GM19351 (cell line): Measurements from ENCODE around the gene TOMT.
A peak's percentile ranks its signal among the peaks of the same experiment; 100 is the strongest.

Source experiments
- ATAC-seq: cut with Tn5 transposase; IDR thresholded peaks from one replicate; pipeline ENCODE4 v1.9.1; 2021; ENCODE audit warnings: mild to moderate bottlenecking, moderate library complexity; ENCODE audit not compliant: unreplicated experiment

Gene TOMT

DNA sequence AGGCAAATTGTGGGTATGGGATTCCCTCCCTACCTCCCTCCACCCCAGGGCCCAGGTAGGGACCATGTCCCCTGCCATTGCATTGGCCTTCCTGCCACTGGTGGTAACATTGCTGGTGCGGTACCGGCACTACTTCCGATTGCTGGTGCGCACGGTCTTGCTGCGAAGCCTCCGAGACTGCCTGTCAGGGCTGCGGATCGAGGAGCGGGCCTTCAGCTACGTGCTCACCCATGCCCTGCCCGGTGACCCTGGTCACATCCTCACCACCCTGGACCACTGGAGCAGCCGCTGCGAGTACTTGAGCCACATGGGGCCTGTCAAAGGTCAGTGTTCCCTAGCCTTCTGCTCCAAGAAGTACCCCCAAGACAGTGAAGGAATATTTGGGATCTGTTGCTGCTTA, at the start of gene TOMT:
Gene TOMT (plus strand): TSS at position 37 of the 400 bp plus-strand sequence. CDS start 28 bp downstream, at position 65.
- ATAC-seq: no peak

GRCh38 chr11:72058416-72059034, 47.2 kb upstream of the TOMT start:
- no peak for ATAC-seq

DNA sequence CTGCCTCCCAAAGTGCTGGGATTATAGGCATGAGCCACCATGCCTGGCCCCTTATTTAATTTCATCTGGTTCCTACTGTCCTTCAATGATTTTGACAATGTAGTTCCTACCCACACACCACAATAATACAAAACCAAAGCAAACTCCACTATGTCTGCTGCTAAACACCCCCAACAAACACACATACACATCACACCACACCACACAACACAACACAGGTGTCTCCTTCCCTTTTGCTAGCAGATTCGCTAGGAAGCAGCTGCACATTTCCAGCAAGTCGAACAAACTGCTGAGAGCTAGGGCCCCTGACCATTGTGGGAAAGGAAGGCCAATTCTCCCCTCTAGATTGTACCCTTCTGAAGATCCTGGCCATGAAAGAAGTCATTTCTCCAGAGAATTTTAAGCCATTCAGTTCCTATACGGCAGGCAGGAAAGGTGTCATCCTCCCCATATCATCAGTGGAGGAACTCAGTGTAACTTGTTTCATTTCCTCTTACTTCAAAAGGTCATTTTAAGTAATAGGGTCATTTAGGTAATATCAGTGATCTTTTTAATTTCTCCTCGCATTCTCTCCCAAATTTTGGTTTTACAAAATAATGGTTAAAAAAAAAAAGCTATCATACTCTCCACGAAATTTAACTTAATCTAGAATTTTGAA, 43.9 kb upstream of the TOMT start:
- ATAC-seq: no peak

GRCh38 chr11:72066855-72067254, 38.9 kb upstream of the TOMT start:
- no peak for ATAC-seq

DNA sequence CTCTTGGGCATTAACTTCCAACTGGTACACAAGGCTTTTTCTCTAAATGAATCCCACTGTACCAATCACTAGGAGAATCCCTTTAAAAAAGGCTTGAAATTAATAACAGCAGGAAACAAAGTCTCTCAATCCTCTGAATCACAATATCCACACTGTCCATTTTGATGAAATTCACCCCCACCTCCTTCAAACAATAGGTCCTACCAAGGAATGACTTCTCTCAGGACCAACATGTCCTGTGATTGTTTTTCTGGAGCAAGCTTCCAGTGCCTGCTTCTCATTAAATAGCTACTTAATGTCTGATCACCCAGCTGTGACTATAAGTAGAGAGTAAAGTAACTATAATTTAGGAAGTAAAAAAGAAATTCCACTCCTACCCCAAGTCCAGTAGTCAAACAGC, 38.5 kb upstream of the TOMT start:
- no peak for ATAC-seq

DNA sequence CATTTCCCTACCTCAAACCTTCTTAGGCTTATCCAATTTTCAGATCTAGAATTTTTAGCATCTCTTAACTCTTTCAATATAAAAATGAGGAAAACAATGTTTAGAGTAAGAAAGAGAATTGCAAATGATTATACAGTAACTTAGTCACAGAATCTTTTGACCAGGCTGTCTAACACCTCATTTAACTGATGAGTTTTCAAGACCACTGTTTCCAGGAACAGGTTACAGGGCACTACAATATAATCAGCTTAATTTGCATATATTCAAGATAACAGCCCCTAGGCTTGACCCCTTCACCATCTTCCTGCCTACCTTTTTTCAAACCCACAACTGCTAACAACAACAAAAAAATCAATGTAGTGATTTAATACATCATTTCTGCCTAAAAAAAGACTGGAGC, 38.0 kb upstream of the TOMT start:
- no peak for ATAC-seq

DNA sequence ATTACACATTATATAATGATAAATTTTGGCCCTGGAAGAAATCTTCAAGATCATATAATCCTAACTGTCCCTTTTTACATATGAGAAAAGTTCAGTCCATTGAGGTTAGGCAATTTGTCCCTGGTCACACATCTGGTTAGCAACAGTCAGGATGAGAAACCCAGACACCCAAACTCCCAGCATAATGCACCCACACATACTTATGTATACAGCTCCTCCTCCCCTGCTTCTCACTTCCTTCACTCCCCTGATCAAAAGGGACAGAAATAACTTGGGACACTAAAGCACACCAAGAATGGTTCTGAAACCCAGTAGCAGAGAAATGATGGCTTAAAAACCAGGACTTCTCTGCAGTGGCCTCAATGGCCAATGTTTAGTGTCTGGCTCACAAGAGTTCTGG, 36.5 kb upstream of the TOMT start:
- ATAC-seq: no peak

GRCh38 chr11:72069787-72070251, 35.9 kb upstream of the TOMT start:
- peak; percentile 47 for ATAC-seq

DNA sequence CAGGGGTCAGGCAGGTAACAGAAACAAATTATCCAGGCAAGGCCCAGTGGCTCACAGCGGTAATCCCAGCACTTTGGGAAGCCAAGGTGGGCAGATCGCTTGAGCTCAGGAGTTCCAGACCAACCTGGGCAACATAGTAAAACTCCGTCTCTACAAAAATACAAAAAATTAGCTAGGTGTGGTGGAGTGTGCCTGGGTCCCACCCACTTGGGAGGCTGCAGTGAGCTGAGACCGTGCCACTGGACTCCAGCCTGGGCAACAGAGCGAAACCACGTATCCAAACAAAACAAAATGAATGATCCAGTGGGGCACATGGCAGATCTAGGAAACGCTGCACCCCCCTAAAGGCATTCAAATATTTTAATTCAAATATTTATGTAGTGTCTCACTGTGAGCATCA, 35.2 kb upstream of the TOMT start:
- ATAC-seq: no peak

DNA sequence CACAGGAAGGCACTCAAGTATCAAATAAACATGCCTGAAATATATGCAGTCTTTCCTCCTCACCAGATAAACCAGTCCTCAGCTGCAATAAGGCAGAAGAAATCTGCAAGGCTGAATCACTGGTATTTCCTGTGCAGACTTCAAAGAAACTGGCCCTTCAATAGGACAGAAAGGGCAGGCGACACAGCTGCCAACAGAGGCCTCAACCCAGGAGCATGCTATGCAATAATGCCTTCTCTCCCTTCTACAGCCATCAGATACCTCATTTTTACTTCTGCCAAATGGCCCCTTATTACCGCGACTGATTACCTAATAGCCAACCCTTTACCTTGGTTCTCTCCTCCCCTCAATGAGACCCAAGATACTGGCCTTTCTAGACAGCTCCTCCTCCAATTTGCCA, 33.4 kb upstream of the TOMT start:
- no peak for ATAC-seq

GRCh38 chr11:72075109-72075508, 30.6 kb upstream of the TOMT start:
- no peak for ATAC-seq

- no peak for ATAC-seq
Observed at GRCh38 chr11:72075756-72076155, 30.0 kb upstream of the TOMT start.

DNA sequence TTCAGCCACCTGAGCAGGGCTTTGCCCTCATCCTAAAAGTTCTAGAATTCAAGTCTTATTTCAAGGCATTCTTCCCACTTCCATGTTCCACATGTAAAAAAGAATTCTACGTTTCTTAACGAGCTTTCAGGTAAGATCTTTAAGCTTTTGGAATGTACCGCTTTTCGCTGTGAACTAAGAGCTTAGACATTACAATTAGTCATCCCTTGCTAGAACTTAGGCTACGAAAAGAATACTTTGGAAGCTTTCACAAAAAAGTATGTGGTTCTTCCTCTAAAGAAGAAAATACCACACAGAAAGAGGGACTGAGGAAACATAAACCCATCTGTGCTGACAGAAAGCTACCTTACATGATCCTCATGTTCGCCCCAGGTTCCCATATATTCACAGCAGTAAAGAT, 27.2 kb upstream of the TOMT start:
- no peak for ATAC-seq

- ATAC-seq: no peak
Observed at GRCh38 chr11:72079819-72080325, 25.9 kb upstream of the TOMT start.

- ATAC-seq: peak; percentile 94
Observed at GRCh38 chr11:72080326-72081183, 25.2 kb upstream of the TOMT start, which contains the start of the genes LRRC51 and NUMA1. Gene LRRC51 (plus strand): TSS chr11:72080850. CDS start chr11:72089084, 8,234 bp downstream. Gene NUMA1 (minus strand): TSS chr11:72080542. CDS start chr11:72035943, 44,599 bp downstream.

DNA sequence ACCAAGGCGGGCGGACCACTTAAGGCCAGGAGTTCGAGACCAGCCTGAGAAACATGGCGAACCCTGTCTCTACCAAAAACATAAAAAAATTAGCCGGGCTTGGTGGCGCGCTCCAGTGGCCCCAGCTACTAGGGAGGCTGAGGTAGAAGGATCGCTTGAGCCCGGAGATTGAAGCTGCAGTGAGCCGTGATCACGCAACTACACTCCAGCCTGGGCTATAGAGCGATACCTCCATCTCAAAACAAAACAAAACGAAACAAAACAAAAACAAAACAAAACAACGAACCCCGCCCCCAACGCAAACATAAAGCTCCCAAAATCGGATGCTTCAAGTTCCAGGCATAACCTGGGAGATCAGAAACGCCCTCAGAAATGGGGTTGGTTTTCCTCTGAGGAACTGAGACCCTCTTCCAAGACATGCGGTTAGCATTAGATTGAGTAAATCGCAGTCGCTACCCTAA, 24.5 kb upstream of the TOMT start:
- no peak for ATAC-seq

DNA sequence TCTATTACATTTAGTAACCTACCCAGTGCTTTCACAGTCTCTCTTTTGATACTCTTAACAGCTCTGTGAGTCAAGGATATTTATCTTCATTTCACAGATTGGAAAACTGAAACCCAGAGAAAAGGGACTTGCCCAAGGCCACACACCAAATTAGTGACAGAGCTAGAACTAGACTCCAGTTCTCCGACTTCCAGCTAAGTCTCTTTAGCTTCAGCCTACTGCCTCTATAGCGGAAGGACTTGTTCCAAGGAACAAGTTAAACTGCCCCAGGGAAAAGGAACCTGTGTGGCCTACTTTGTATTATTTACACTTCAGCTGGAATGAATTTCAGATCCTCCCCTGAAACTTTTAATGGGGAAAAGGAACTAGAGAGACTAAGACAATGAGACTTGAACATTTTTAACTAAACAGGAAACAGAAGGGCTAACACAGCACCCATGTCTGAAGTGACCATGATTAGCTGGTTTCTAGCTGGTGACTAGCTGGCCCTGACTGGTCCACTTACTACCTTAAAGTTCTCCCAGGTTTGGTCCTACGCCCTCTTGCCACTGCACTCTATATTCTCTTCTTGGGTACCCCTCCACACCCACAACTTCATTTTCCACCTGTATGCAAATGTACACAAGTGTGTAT, 23.8 kb upstream of the TOMT start:
- ATAC-seq: no peak

DNA sequence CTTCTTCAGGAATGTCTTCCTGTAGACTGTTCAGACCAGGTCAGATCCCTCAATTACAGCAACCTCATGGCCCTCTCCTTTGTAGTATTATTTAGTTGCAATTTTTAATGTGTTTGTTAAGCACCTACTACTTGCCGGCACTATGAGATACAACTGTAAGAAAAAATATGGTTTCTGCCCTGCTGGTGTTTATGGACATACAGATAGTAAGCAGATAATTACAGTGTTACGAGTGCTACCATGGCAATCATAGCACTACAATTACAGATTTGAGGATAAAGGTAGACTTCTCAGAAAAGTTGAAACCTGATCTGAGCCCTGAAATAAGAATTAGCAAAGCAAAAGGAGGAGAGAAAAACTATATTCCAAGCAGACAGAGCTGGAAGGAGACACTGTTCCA, 22.3 kb upstream of the TOMT start:
- ATAC-seq: no peak

- ATAC-seq: no peak
Observed at GRCh38 chr11:72084076-72084475, 21.6 kb upstream of the TOMT start.

GRCh38 chr11:72084965-72085364, 20.8 kb upstream of the TOMT start:
- ATAC-seq: no peak
